ENCODE data around the gene LGALS4.
"Not testable (repeated sequence)": the region's sequence is repeated elsewhere in the genome, so short reads cannot be mapped to it uniquely, and the experiment has no call there.

The LGALS4 gene

GRCh38 chr19:38760805-38761517 is 51.8 kb downstream of the LGALS4 start:
- not testable (repeated sequence) for H3K36me3 Mint-ChIP-seq (ENCODE audit: low read depth); H3K4me3 Mint-ChIP-seq; H3K27ac Mint-ChIP-seq; H3K9me3 Mint-ChIP-seq; H3K27me3 Mint-ChIP-seq; H3K4me1 Mint-ChIP-seq (ENCODE audit: low read depth)

GRCh38 chr19:38759590-38760003 is 53.1 kb downstream of the LGALS4 start:
- no peaks in the 10 kb centered on the region for H3K36me3 Mint-ChIP-seq (ENCODE audit: low read depth)
- no peak overlapping the region for H3K27ac Mint-ChIP-seq
- H3K4me3 Mint-ChIP-seq = no peak overlapping the region
- no peaks in the 10 kb centered on the region for H3K4me1 Mint-ChIP-seq (ENCODE audit: low read depth)
- no peaks in the 10 kb centered on the region for H3K9me3 Mint-ChIP-seq
- no peaks in the 10 kb centered on the region for H3K27me3 Mint-ChIP-seq

- not testable (repeated sequence) for H3K36me3 Mint-ChIP-seq (ENCODE audit: low read depth); H3K4me1 Mint-ChIP-seq (ENCODE audit: low read depth); H3K9me3 Mint-ChIP-seq; H3K4me3 Mint-ChIP-seq; H3K27me3 Mint-ChIP-seq; H3K27ac Mint-ChIP-seq
Measured at GRCh38 chr19:38754196-38754595, 58.5 kb downstream of the LGALS4 start.

- not testable (repeated sequence) for H3K4me1 Mint-ChIP-seq (ENCODE audit: low read depth); H3K36me3 Mint-ChIP-seq (ENCODE audit: low read depth); H3K4me3 Mint-ChIP-seq; H3K9me3 Mint-ChIP-seq; H3K27me3 Mint-ChIP-seq; H3K27ac Mint-ChIP-seq
Measured at GRCh38 chr19:38753783-38754182, 59.0 kb downstream of the LGALS4 start.

Measured in stimulated activated naive CD8-positive, alpha-beta T cell treated with anti-CD3 and anti-CD28 coated beads, Interleukin-15, Interleukin-2, amounts not matched to agents 100 ng/mL and 50 ng/mL, for 24 hours (primary cell).